Measurements from ENCODE around the gene TMEM203.

DNA sequence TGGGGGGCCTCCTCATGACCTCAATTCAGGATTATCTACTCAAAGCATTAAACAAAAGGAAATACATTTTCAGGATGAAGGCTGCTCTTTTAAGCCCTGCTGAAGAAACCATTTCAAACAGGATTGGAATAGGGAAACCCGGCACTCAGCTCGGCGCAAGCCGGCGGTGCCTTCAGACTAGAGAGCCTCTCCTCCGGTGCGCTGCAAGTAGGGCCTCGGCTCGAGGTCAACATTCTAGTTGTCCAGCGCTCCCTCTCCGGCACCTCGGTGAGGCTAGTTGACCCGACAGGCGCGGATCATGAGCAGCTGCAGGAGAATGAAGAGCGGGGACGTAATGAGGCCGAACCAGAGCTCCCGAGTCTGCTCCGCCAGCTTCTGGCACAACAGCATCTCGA lies 720 bp downstream of the TMEM203 start:
- TF ChIP-seq SPI1 (IDR thresholded peaks at IDR 0.05; ENCODE audit: borderline replicate concordance, low read depth) (no peak), POLR2AphosphoS5 (IDR thresholded peaks at IDR 0.05; ENCODE audit: low read depth) (no peak), GABPA (IDR thresholded peaks at IDR 0.05; ENCODE audit: low read depth) (no peak)
- TF ChIP-seq, protein P1, sequence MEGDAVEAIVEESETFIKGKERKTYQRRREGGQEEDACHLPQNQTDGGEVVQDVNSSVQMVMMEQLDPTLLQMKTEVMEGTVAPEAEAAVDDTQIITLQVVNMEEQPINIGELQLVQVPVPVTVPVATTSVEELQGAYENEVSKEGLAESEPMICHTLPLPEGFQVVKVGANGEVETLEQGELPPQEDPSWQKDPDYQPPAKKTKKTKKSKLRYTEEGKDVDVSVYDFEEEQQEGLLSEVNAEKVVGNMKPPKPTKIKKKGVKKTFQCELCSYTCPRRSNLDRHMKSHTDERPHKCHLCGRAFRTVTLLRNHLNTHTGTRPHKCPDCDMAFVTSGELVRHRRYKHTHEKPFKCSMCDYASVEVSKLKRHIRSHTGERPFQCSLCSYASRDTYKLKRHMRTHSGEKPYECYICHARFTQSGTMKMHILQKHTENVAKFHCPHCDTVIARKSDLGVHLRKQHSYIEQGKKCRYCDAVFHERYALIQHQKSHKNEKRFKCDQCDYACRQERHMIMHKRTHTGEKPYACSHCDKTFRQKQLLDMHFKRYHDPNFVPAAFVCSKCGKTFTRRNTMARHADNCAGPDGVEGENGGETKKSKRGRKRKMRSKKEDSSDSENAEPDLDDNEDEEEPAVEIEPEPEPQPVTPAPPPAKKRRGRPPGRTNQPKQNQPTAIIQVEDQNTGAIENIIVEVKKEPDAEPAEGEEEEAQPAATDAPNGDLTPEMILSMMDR (IDR thresholded peaks at IDR 0.05; ENCODE audit: insufficient read depth, low read length): no peak
- TF ChIP-seq, protein P2, sequence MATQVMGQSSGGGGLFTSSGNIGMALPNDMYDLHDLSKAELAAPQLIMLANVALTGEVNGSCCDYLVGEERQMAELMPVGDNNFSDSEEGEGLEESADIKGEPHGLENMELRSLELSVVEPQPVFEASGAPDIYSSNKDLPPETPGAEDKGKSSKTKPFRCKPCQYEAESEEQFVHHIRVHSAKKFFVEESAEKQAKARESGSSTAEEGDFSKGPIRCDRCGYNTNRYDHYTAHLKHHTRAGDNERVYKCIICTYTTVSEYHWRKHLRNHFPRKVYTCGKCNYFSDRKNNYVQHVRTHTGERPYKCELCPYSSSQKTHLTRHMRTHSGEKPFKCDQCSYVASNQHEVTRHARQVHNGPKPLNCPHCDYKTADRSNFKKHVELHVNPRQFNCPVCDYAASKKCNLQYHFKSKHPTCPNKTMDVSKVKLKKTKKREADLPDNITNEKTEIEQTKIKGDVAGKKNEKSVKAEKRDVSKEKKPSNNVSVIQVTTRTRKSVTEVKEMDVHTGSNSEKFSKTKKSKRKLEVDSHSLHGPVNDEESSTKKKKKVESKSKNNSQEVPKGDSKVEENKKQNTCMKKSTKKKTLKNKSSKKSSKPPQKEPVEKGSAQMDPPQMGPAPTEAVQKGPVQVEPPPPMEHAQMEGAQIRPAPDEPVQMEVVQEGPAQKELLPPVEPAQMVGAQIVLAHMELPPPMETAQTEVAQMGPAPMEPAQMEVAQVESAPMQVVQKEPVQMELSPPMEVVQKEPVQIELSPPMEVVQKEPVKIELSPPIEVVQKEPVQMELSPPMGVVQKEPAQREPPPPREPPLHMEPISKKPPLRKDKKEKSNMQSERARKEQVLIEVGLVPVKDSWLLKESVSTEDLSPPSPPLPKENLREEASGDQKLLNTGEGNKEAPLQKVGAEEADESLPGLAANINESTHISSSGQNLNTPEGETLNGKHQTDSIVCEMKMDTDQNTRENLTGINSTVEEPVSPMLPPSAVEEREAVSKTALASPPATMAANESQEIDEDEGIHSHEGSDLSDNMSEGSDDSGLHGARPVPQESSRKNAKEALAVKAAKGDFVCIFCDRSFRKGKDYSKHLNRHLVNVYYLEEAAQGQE (IDR thresholded peaks at IDR 0.05; ENCODE audit: insufficient replicate concordance, low read depth): no peak

All from HL-60 (cell line).